HEK293T (cell line): ENCODE measurements around the gene ARHGDIB.

Experiments used
- FOXM1 ChIP-seq: fragments of 450-650 bp; IDR thresholded peaks from 2 replicates; pipeline ENCODE4 v1.6.1; 2017; ENCODE audit warnings: mild to moderate bottlenecking, borderline replicate concordance
- NFRKB ChIP-seq: fragments of 450-650 bp; IDR thresholded peaks from 2 replicates; pipeline ENCODE4 v1.6.1; 2016; ENCODE audit warnings: mild to moderate bottlenecking, moderate library complexity
- ZNF384 ChIP-seq: fragments of 450-650 bp; IDR thresholded peaks from 2 replicates; pipeline ENCODE4 v1.6.1; 2016

GRCh38 chr12:14900521-14901227 is 60.7 kb downstream of the ARHGDIB start:
- TF ChIP-seq ZNF384 (no peak), FOXM1 (no peak), NFRKB (no peak)
